GM23338 (cell line): ENCODE measurements around the gene EVC2. TPM values are rescaled to one million over a fixed set of nuclear protein-coding genes. Genes with fewer than 3 reads are reported as not detected.
"Not testable (repeated sequence)": the region's sequence is repeated elsewhere in the genome, so short reads cannot be mapped to it uniquely, and the experiment has no call there.

ENCODE experiments used
- ATAC-seq: fragments of 200-7000 bp; cut with Tn5 transposase; 3 replicates; pipeline ENCODE4 v1.9.1; 2020
- DNase-seq: peaks from one replicate; pipeline ENCODE4 v3.0.0-alpha.2; 2015; ENCODE audit warnings: low spot score
- H2AFZ ChIP-seq: fragments of 200-600 bp; sonication (generic); 2 replicates; pipeline ENCODE4 v1.8.0; 2016; ENCODE audit warnings: antibody characterized with exemption, mild to moderate bottlenecking, moderate library complexity
- H3F3A ChIP-seq: fragments of 200-600 bp; sonication (generic); replicated peaks from 2 replicates; pipeline ENCODE4 v1.8.0; 2017; ENCODE audit warnings: antibody characterized with exemption, mixed run types, low read depth
- H3K27ac ChIP-seq: fragments of 200-600 bp; sonication (generic); 2 replicates; pipeline ENCODE4 v1.6.1; 2016; ENCODE audit warnings: low read depth
- H3K27me3 ChIP-seq: fragments of 200-600 bp; sonication (generic); 2 replicates; pipeline ENCODE4 v1.8.0; 2016; ENCODE audit warnings: mild to moderate bottlenecking, mixed run types, moderate library complexity; ENCODE audit not compliant: insufficient read depth
- H3K36me3 ChIP-seq: fragments of 200-600 bp; sonication (generic); 2 replicates; pipeline ENCODE4 v1.8.0; 2016; ENCODE audit warnings: mild to moderate bottlenecking; ENCODE audit not compliant: insufficient read depth
- H3K4me1 ChIP-seq: fragments of 200-600 bp; sonication (generic); 2 replicates; pipeline ENCODE4 v1.8.0; 2016; ENCODE audit warnings: mild to moderate bottlenecking, moderate library complexity; ENCODE audit not compliant: insufficient read depth
- H3K4me2 ChIP-seq: fragments of 200-600 bp; sonication (generic); 2 replicates; pipeline ENCODE4 v1.7.1; 2017; ENCODE audit warnings: mixed run types
- H3K4me3 ChIP-seq: fragments of 200-600 bp; sonication (generic); 2 replicates; pipeline ENCODE4 v1.6.1; 2016; ENCODE audit warnings: mixed run types
- H3K79me2 ChIP-seq: fragments of 200-600 bp; sonication (generic); replicated peaks from 2 replicates; pipeline ENCODE4 v1.8.0; 2017; ENCODE audit warnings: mild to moderate bottlenecking; ENCODE audit not compliant: insufficient read depth
- H3K9me2 ChIP-seq: fragments of 200-600 bp; sonication (generic); 2 replicates; pipeline ENCODE4 v1.8.0; 2017; ENCODE audit not compliant: insufficient read depth
- H4K20me1 ChIP-seq: fragments of 200-600 bp; sonication (generic); replicated peaks from 2 replicates; pipeline ENCODE4 v1.8.0; 2017; ENCODE audit warnings: mild to moderate bottlenecking; ENCODE audit not compliant: insufficient read depth
- H3K27ac Mint-ChIP-seq: 2 replicates; pipeline ENCODE4 v1.8.0; 2020; ENCODE audit warnings: inconsistent platforms, mild to moderate bottlenecking, moderate library complexity, mixed read lengths
- H3K27me3 Mint-ChIP-seq: 3 replicates; pipeline ENCODE4 v1.8.0; 2022; ENCODE audit warnings: low read depth, mild to moderate bottlenecking, moderate library complexity, mixed read lengths, inconsistent platforms; ENCODE audit not compliant: insufficient read depth, poor library complexity
- H3K36me3 Mint-ChIP-seq: 3 replicates; pipeline ENCODE4 v1.8.0; 2021; ENCODE audit warnings: low read depth, mild to moderate bottlenecking, inconsistent platforms, moderate library complexity, mixed read lengths
- H3K4me1 Mint-ChIP-seq: 3 replicates; pipeline ENCODE4 v1.8.0; 2020; ENCODE audit warnings: mild to moderate bottlenecking, inconsistent platforms, mixed read lengths
- H3K4me3 Mint-ChIP-seq: 3 replicates; pipeline ENCODE4 v1.8.0; 2021; ENCODE audit warnings: moderate library complexity, mild to moderate bottlenecking, inconsistent platforms, mixed read lengths
- H3K9me3 Mint-ChIP-seq: 3 replicates; pipeline ENCODE4 v1.8.0; 2020; ENCODE audit warnings: moderate library complexity, mild to moderate bottlenecking, inconsistent platforms, mixed read lengths
- CTCF ChIP-seq, 2 experiments: fragments of 200-600 bp in 1 of 2; sonication (generic) in 1 of 2; conservative IDR thresholded peaks; 2 replicates each; pipeline versions ENCODE4 v1.5.1 to v1.6.1; 2016 to 2017; ENCODE audit warnings: antibody characterized with exemption in 2 of 2, low read depth in 2 of 2, mild to moderate bottlenecking in 2 of 2, moderate library complexity in 1 of 2
- EZH2 ChIP-seq: fragments of 200-600 bp; sonication (generic); IDR thresholded peaks from one replicate; pipeline ENCODE4 v1.8.0; 2017; ENCODE audit warnings: antibody characterized with exemption, mild to moderate bottlenecking, low read depth; ENCODE audit not compliant: unreplicated experiment
- JUNB ChIP-seq: IDR thresholded peaks from one replicate; pipeline ENCODE4 v1.6.1; 2016; ENCODE audit warnings: antibody characterized with exemption; ENCODE audit not compliant: unreplicated experiment
- NANOG ChIP-seq: IDR thresholded peaks from 2 replicates; pipeline ENCODE4 v1.6.1; 2016; ENCODE audit warnings: antibody characterized with exemption, borderline replicate concordance
- STAT1 ChIP-seq: IDR thresholded peaks from one replicate; pipeline ENCODE4 v1.6.1; 2016; ENCODE audit warnings: antibody characterized with exemption; ENCODE audit not compliant: unreplicated experiment
- ZNF331 ChIP-seq: fragments of 250-450 bp; sonication (Bioruptor Pico); IDR thresholded peaks from 2 replicates; pipeline ENCODE4 v1.5.0; 2020; ENCODE audit warnings: low read depth, mild to moderate bottlenecking, moderate library complexity
- ZNF462 ChIP-seq: fragments of 250-450 bp; sonication (Bioruptor Pico); IDR thresholded peaks from 2 replicates; pipeline ENCODE4 v1.5.0; 2020; ENCODE audit warnings: mild to moderate bottlenecking, moderate library complexity
- polyA plus RNA-seq: library from polyadenylated mRNA; unstranded; fragments of >200 nt; fragmentation: Nextera tagmentation; extraction: Ambion mirVana; gene quantifications from 2 replicates; pipeline ENCODE4 v1.2.1, GENCODE V29; 2016
- total RNA-seq: library from RNA; depleted of rRNA; stranded (reverse); fragments of >200 nt; shearing (Covaris generic); gene quantifications from 2 replicates; pipeline ENCODE4 v1.2.3, GENCODE V29; 2014

EVC2 gene
- total and polyA plus RNA-seq, 2 experiments from 2014 or later = 3.4 to 11.5 TPM

GRCh38 chr4:5609306-5610007 lies 98.9 kb downstream of the EVC2 start (continued):
- TF ChIP-seq ZNF462 (no peak), JUNB (no peak), STAT1 (no peak), EZH2 (no peak), NANOG (no peak), ZNF331 (no peak), CTCF (conservative IDR thresholded peaks at IDR 0.05; ENCODE audit: low read depth in 2 of 2) (no peak)

GRCh38 chr4:5593828-5594227 lies 114.5 kb downstream of the EVC2 start:
- H3K27me3 Mint-ChIP-seq, ATAC-seq, H3K4me3 Mint-ChIP-seq, H4K20me1 ChIP-seq, H3K79me2 ChIP-seq, H3K27me3 ChIP-seq, H3K4me3 ChIP-seq, DNase-seq, H3K27ac ChIP-seq, H3K4me2 ChIP-seq, H3K27ac Mint-ChIP-seq, H3F3A ChIP-seq, H2AFZ ChIP-seq: not testable (repeated sequence)
- H3K9me3 Mint-ChIP-seq = peaks cover 69% of the 10 kb centered on the region
- Histone ChIP-seq H3K36me3 (peaks cover 14% of the 10 kb centered on the region), H3K4me1 (peaks cover 20% of the 10 kb centered on the region), H3K9me2 (peaks cover 14% of the 10 kb centered on the region)
- peaks cover 26% of the 10 kb centered on the region for H3K4me1 Mint-ChIP-seq
- peaks cover 81% of the 10 kb centered on the region for H3K36me3 Mint-ChIP-seq
